HTR-8/SVneo (cell line): ENCODE data around the gene ZNF202.
"Not testable (repeated sequence)": the region's sequence is repeated elsewhere in the genome, so short reads cannot be mapped to it uniquely, and the experiment has no call there.

Experiments
- DNase-seq: peaks from one replicate; pipeline ENCODE4 v3.0.0; 2011; ENCODE audit warnings: low spot score, mixed read lengths; ENCODE audit not compliant: insufficient read length
- FAIRE-seq: peaks from 2 replicates; lab custom pipeline; 2011; peaks lifted over from hg19 to GRCh38; lab: Jason Lieb, UNC

ZNF202 gene

GRCh38 chr11:123741159-123742030, at the start of gene ZNF202:
Gene ZNF202 (minus strand): TSS chr11:123741660. CDS start chr11:123730888, 10,772 bp downstream.
- FAIRE-seq (peak; percentile 23), DNase-seq (peak; percentile 68)

DNA sequence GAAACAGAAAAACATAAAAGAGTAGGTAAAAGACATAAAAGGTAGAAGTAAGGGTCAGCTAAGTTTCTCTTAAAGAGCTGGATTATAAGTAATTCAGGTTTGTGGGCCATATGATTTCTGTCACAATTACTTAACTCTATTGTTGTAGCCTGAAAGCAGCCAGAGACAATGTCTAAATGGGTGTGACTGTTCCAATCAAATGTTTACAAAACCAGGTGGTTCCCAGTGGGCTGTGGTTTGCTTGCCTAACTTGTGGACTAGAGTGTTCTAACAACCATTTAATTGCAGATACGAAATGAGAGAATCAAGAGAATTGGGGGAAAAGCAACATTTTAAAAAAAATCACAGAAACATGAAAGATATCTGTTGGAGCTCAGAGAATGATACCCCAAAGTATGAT, 42.1 kb upstream of the ZNF202 start:
- DNase-seq = no peak
- FAIRE-seq = no peak

DNA sequence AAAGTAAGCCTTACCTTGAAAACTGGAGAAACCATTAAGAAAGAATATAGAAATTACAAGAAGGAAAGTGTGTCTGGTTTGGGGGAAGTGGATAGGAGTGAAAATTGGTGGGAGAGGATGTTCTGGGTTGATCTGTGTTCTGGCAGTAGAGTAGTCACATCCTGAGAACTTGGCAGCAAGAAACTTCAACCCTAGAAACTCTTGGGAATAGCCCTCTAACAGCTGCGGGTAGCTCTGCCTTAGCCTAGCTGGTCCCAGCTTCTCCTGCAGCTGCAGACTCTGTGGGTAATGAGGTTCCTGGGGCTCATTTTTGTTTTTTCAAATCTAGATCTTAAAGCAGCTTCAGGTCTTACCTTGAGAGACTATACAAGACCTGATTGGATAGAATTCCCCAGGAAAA, 37.1 kb upstream of the ZNF202 start:
- FAIRE-seq (no peak), DNase-seq (no peak)

DNA sequence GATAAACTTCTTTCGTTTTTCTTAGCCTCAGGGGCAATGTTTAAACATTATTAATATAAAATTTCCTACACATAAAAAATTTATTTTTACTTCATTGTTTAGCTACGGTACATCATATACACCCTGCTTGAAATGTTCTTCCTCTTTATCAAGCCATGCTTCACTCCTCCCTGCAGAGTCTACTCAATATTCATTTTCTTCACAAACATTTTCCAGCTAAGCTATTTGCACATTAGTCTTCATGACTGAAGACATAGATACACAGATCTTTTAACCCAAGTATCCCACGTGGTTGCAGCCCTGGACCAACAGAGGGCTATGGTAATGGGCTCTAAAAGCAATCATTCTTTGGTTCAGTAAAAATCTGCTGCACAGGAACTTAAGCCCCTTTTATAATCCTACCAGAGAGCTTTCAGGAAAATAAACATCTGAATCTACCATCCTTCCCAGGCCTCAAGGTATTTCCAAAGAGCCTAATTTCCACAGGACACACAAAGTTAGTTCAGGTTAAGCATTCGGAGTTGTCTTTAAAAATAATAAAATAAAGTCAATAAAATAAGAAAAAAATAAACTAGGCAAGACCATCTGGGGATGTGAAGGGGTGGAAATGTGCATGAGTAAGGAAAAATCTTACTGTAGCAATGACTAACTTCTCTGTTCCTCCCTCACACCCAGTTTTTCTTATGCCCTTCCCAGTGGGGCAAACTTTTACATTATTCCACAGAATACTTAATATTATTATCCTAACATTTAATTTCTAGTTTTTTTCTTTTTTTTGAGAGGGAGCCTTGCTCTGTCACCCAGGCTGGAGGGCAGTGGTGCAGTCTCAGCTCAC, 34.5 kb upstream of the ZNF202 start:
- DNase-seq = no peak
- FAIRE-seq = no peak

- FAIRE-seq = no peak
Observed at GRCh38 chr11:123775289-123775688, 33.8 kb upstream of the ZNF202 start.

GRCh38 chr11:123773959-123774358, 32.5 kb upstream of the ZNF202 start:
- DNase-seq (no peak), FAIRE-seq (no peak)

More at GRCh38 chr11:123775289-123775688, 33.8 kb upstream of the ZNF202 start:
- no peak for DNase-seq

GRCh38 chr11:123773026-123773425, 31.6 kb upstream of the ZNF202 start:
- FAIRE-seq (no peak), DNase-seq (no peak)

- DNase-seq (no peak), FAIRE-seq (no peak)
Observed at GRCh38 chr11:123771664-123772063, 30.2 kb upstream of the ZNF202 start.

DNA sequence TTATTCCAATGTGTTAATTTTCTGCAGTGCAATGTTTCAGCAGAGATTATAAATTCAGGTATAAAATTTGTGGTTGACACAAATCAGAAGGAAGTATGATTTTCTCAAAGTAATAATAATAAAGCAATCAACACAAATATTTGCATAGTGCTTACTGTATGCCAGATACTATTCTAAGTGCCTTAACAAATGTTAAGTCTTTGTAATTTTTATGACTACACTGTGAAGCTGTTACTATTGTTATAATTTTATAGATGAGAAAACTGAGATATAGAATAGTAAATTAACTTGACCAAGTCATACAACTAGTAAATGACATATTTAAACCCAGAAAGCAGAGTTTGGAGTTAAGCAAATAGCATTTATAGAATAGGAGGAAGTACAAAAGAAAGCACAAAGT, 29.3 kb upstream of the ZNF202 start:
- no peak for DNase-seq
- no peak for FAIRE-seq

DNA sequence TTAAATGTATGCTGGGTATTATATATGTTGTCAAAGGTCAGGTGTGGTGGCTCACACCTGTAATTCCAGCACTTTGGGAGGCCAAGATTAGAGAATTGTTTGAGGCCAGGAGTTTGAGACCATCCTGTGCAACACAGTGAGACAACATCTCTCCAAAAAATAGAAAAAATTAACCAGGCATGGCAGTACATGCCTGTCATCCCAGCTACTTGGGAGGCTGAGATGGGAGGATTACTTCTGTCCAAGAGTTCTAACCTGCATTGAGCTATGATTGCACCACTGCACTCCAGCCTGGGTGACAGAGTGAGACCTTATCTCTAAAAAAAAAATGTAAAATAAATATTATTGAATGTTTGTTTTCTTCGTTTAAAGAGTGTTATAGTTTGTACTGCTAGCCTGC, 24.1 kb upstream of the ZNF202 start:
- DNase-seq (no peak), FAIRE-seq (no peak)

DNA sequence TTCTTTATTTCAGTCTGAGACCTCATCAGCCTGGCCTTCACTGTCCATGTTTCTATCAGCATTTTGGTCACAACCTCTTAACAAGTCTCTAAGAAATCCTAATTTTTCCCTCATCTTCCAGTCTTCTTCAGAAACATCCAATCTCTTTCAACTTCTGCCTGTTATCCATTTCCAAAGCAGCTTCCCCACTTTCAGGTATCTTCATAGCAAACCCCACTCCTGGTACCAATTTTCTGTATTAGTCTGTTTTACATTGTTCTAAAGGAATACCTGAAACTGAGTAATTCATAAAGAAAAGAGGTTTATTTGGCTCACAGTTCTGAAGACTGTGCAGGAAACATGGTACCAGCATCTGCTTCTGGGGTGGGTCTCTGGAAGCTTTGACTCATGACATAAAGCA, 21.0 kb upstream of the ZNF202 start:
- FAIRE-seq (no peak), DNase-seq (no peak)

DNA sequence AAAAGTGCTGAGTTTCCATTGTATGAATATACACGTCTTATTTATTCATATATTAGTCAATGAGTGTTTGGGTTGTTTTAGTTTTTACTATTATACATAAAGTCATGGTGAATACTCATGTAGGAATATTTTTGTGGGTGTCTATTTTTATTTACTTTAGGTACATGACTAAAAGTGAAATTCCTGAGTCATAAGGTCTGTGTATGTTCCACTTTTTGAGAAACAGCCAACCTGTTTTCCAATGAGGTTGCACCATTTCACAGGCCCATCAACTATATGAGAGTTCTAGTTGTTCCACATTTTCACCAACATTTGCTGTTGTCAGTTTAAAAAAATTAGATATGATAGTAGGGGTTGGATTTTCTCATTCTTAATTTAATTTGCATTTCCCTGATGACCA, 19.4 kb upstream of the ZNF202 start:
- FAIRE-seq (no peak), DNase-seq (no peak)

DNA sequence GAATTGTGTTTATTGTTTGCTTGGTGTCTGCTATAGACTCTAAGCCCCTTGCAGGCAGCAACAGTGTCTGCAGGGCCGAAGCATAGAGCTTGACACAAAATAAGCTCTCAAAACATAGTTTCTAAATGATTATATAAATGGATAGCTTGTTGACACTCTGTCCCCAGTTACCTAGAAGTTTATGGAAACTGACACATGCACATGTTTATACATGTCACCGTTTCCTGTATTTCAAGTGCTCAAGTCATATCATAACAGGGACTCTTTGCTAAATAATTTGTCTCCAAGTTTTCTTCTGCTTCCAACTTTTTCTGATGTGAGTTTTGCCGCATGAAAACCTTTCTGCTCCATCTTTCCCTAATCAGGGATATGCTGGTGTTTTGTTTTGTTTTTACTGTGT, 16.5 kb upstream of the ZNF202 start:
- no peak for FAIRE-seq
- no peak for DNase-seq

DNA sequence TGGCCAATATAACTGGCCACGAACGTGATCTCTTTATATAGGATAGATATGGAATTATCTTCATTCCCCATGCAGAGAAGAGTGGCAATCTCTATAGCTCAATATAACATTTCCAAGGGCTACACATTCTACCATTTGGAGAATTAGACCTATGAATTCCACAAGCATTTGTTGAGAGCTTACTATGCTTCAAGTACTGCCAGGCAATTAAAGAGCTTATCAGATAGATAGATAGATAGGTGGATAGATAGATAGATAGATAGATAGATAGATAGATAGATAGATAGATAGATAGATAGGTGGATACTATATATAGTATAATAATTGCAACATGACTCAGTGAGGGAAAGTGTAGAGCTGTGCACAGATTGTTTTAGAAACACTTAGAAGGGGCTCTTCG, 14.4 kb upstream of the ZNF202 start:
- DNase-seq = no peak
- FAIRE-seq = no peak

DNA sequence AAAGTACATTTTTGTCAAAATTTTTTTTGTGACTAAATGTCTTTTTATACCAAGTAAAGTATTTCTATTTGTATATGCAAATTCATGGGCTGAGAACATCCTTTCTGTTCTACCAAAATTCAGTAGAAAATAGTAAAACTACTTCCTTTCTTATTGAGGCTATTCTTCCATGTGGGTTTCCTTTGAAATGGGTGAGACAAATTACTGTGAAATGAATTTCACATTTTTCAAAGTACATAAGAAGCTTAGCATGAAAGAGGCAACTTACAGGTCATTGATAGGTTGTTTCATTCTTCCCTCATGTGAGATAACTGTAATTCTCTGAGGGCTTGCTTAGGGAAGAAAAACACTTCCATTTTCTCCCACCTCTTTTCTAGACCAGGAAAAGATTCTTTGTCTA, 13.9 kb upstream of the ZNF202 start:
- FAIRE-seq (no peak), DNase-seq (no peak)

- DNase-seq (no peak), FAIRE-seq (no peak)
Observed at GRCh38 chr11:123754101-123754568, 12.7 kb upstream of the ZNF202 start, which contains the start of gene OR6X1. Gene OR6X1 (minus strand): TSS chr11:123754518. CDS start chr11:123754518, 0 bp downstream.

- no peak for FAIRE-seq
- no peak for DNase-seq
Observed at GRCh38 chr11:123753110-123753509, 11.7 kb upstream of the ZNF202 start.

DNA sequence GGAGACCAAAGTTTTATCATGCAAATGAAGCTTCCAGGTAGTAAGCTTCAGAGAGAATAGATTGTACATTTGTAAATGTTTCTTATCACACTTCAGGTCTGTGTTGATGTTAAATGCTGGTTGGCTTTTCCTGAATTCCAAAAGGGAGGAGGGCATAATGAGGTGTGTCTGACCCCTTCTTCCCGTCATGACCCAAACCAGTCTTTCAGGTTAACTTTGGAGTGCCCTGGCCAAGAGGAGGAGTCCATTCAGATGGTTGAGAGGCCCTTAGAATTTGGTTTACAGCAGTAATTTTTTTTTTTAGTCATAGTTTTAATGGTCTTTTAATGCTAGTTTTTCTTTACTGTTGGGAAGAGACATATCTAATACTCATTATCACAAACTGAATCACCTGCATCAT, 10.3 kb upstream of the ZNF202 start:
- no peak for DNase-seq
- FAIRE-seq = no peak

DNA sequence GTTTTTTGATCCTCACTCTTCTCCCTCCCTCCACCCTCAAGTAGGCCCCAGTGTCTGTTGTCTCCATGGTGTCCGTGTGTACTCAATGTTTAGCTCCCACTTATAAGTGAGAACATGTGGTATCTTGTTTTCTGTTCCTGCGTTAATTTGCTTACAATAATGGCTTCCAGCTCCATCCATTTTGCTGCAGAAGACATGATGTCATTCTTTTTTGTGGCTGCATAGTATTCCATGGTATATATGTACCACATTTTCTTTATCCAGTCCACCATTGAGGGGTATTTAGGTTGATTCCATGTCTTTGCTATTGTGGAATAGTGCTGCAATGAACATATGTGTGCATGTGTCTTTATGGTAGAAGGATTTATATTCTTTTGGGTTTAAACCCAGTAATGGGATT, 6.9 kb upstream of the ZNF202 start:
- not testable (repeated sequence) for FAIRE-seq

DNA sequence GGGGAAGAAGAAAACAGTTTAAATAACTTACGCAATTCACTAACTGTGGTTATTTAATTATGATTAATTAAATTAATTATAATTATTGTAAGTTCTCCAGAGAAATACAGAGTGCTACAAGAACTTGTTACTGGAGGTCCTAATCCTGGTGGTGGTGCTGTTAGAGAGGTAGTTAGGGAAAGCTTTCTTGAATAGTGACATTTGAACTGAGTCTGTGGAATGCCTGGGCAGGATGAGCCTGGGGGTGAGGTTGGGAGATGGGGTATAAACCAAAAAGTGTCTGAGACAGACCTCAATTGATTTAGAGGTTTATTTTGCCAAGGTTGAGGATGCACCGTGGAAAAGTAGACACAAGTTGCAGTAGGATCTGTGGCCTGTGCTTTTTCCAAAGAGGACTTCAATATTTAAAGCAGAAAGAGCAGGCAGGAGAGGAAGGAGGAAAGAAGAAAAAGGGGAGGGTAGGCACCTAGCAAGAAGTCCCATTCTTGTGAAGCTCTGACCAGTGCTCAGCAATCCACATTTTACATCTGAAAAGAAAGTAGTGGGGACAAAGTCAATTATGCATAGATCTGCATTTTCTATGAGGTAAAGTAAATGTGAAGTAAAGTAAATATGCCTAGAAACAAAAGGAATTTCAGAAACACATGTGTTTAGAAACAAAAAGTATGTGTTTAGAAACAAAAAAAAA, 4.4 kb upstream of the ZNF202 start:
- FAIRE-seq (no peak), DNase-seq (no peak)

More for the DNA sequence above, 6.9 kb upstream of the ZNF202 start:
- not testable (repeated sequence) for DNase-seq
